Measurements from ENCODE around the gene HOXB6.

DNA sequence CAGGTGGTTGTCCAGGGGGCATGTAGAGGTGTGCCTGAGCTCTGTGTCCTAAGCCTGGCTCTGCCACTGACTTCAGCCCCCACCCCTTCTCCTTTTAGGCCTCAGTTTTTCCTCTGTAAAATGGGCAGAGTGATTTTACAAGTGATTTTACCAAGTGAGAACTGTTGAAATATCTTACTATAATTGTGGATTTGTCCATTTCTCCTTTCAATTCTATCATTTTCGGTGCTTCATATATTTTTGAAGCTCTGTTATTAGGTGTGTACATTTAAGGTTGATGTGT, 43.1 kb upstream of the HOXB6 start:
- TF ChIP-seq POLR2AphosphoS5 (IDR thresholded peaks at IDR 0.05): no peak
- TF ChIP-seq, protein P1, sequence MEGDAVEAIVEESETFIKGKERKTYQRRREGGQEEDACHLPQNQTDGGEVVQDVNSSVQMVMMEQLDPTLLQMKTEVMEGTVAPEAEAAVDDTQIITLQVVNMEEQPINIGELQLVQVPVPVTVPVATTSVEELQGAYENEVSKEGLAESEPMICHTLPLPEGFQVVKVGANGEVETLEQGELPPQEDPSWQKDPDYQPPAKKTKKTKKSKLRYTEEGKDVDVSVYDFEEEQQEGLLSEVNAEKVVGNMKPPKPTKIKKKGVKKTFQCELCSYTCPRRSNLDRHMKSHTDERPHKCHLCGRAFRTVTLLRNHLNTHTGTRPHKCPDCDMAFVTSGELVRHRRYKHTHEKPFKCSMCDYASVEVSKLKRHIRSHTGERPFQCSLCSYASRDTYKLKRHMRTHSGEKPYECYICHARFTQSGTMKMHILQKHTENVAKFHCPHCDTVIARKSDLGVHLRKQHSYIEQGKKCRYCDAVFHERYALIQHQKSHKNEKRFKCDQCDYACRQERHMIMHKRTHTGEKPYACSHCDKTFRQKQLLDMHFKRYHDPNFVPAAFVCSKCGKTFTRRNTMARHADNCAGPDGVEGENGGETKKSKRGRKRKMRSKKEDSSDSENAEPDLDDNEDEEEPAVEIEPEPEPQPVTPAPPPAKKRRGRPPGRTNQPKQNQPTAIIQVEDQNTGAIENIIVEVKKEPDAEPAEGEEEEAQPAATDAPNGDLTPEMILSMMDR (IDR thresholded peaks at IDR 0.05): no peak
- TF ChIP-seq POLR2A (IDR thresholded peaks at IDR 0.05): no peak

Measured in upper lobe of left lung (tissue), 4 donors.